Transverse colon (tissue), 4 donors: ENCODE data around the gene RNF44. TPM values are rescaled to one million over a fixed set of nuclear protein-coding genes. Genes with fewer than 3 reads are reported as not detected.

Experiments
- DNase-seq: peaks from one replicate; pipeline ENCODE4 v3.0.0-alpha.2; 2019
- H3K27ac ChIP-seq, 4 donors: fragments of 200-600 bp; sonication (generic); 2 replicates each; pipeline ENCODE4 v1.5.1; 2016 to 2018; ENCODE audit warnings: inconsistent platforms in 4 of 4
- H3K27me3 ChIP-seq: fragments of 200-600 bp; sonication (generic); 2 replicates; pipeline ENCODE4 v1.5.1; 2017; ENCODE audit warnings: inconsistent platforms
- H3K36me3 ChIP-seq, 4 donors: fragments of 200-600 bp; sonication (generic); 2 replicates each; pipeline ENCODE4 v1.5.1; 2017 to 2019; ENCODE audit warnings: inconsistent platforms in 4 of 4
- H3K4me1 ChIP-seq, 4 donors: fragments of 200-600 bp; sonication (generic); 2 replicates each; pipeline ENCODE4 v1.5.1; 2017 to 2020; ENCODE audit warnings: inconsistent platforms in 4 of 4
- H3K4me3 ChIP-seq, 4 donors: fragments of 200-600 bp; sonication (generic); 1 replicate in 1 of 4; 2 replicates in 3 of 4; pipeline versions ENCODE4 v1.5.1 to v1.6.1; 2017 to 2019; ENCODE audit warnings: inconsistent platforms in 4 of 4
- H3K9me3 ChIP-seq, 2 donors: fragments of 200-600 bp; sonication (generic); 2 replicates each; pipeline ENCODE4 v1.5.1; 2017 to 2019; ENCODE audit warnings: inconsistent platforms in 2 of 2
- CTCF ChIP-seq, 5 experiments: fragments of 200-600 bp in 3 of 5; fragments of 450-650 bp in 2 of 5; sonication (generic) in 3 of 5; IDR thresholded peaks; 1 replicate in 2 of 5; 2 replicates in 3 of 5; pipeline ENCODE4 v1.5.1; 2016 to 2017; ENCODE audit warnings: antibody characterized with exemption in 5 of 5, inconsistent platforms in 3 of 5, mild to moderate bottlenecking in 2 of 5, moderate library complexity in 1 of 5
- EP300 ChIP-seq: sonication (generic); formaldehyde crosslinking; IDR thresholded peaks from one replicate; pipeline ENCODE4 v1.6.1; 2017; ENCODE audit warnings: antibody characterized with exemption, low read depth
- POLR2A ChIP-seq: fragments of 450-650 bp; IDR thresholded peaks from one replicate; pipeline ENCODE4 v1.6.1; 2016; ENCODE audit warnings: antibody characterized with exemption, mild to moderate bottlenecking, moderate library complexity
- POLR2AphosphoS5 ChIP-seq, 3 donors: sonication (generic); formaldehyde crosslinking; IDR thresholded peaks; one replicate each; pipeline ENCODE4 v1.6.1; 2016; ENCODE audit warnings: antibody characterized with exemption in 3 of 3
- WGBS, 2 donors: methylation state at CpG; one replicate each; pipeline ENCODE4 v1.1.5; 2018; ENCODE audit warnings: low coverage in 1 of 2; 5-methylcytosine and 5-hydroxymethylcytosine counted together
- in situ Hi-C, 4 donors: fragments of 200-750 bp; cut with MboI; loops; one replicate each; pipeline versions ENCODE4 v1.15.0 to v1.15.1; 2017; ENCODE audit warnings: low sequenced_read_pairs in 3 of 4, low pct_ligation_motif_present in 1 of 4, low pct_unique_long_range_greater_than_20kb in 1 of 4
- intact Hi-C: fragments of 100-400 bp; cut with DNase I; formaldehyde crosslinking; loops from one replicate; pipeline ENCODE4 v1.15.1; 2023; ENCODE audit warnings: low total_unique reads
- total RNA-seq, 4 donors: library from RNA; depleted of rRNA; stranded (reverse); fragments of >200 nt; gene quantifications; one replicate each; pipeline ENCODE4 v1.1.0, GENCODE V29; 2016

The RNF44 gene
- total RNA-seq, 4 donors from 2014 or later: 43.8 to 65.6 (median 54.8) TPM

- TF ChIP-seq POLR2A: peak; percentile 79
- TF ChIP-seq EP300: no peak
- TF ChIP-seq POLR2AphosphoS5 (IDR thresholded peaks at IDR 0.05): peak in 2 of 3 donors; percentile 37 to 66
- in situ Hi-C loops: no loop called here
- H3K9me3 ChIP-seq: no peaks in the 10 kb centered on the region
- DNase-seq: peak; percentile 68
- 77% methylated on average over 17 of the region's 18 CpGs; no CpG with 5 or more reads in 1 of the 2 donors for WGBS, 2 donors
- no peaks in the 10 kb centered on the region for H3K27me3 ChIP-seq
- H3K4me3 ChIP-seq: peak within 1 kb of the TSS in 3 of 4 donors; percentile 8 to 34 (median 19)
- peaks cover 7 to 60% (median 53%) of the 10 kb centered on the region in 4 donors for H3K4me1 ChIP-seq
- peak within 1 kb of the TSS; percentile 85 to 97 (median 96) for H3K27ac ChIP-seq
- H3K36me3 ChIP-seq: no peaks in the 10 kb centered on the region
- intact Hi-C loops: no loop called here
Observed at GRCh38 chr5:176548967-176549444, 11.8 kb upstream of the RNF44 start, which contains the start of gene CDHR2. CDHR2 (plus strand) TSS chr5:176549342; CDS start chr5:176565353, 16,011 bp downstream.

DNA sequence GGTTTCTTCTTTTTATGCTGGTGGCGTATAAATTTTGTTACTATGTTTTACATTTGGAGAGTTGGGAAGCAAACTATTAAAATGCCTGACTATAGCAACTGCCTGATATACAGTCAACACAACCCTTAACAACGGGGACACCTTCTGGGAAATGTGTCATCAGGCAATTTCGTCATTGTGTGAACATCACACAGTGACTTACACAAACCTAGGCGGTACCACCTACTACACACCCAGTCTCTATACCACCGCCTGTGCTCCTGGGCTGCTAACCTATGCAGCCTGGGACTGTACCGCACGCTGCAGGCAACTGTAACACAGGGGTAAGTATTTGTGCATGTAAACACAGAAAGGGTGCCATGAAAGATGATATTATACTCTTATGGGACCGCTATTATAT is 10.6 kb upstream of the RNF44 start:
- peak overlapping the region; percentile 85 to 97 (median 96) for H3K27ac ChIP-seq
- H3K27me3 ChIP-seq: no peaks in the 10 kb centered on the region
- peak; percentile 86 for DNase-seq
- in situ Hi-C loops: no loop called here
- H3K4me3 ChIP-seq: no peak overlapping the region
- no peaks in the 10 kb centered on the region for H3K36me3 ChIP-seq
- intact Hi-C loops: no loop called here
- H3K9me3 ChIP-seq: no peaks in the 10 kb centered on the region
- peaks cover 7 to 56% (median 54%) of the 10 kb centered on the region in 4 donors for H3K4me1 ChIP-seq
- peak; percentile 87 for TF ChIP-seq EP300
- peak; percentile 95 for TF ChIP-seq POLR2A
- TF ChIP-seq POLR2AphosphoS5 (IDR thresholded peaks at IDR 0.05): peak; percentile 87 to 99 (median 98)
- TF ChIP-seq CTCF (IDR thresholded peaks at IDR 0.05): no peak
- WGBS, 2 donors: 42 to 48% methylated on average over 8 of the region's 8 CpGs

- DNase-seq: peak; percentile 89
- Histone ChIP-seq H3K4me3 (peak overlapping the region in 1 of 4 donors; percentile 8), H3K4me1 (peaks cover 11 to 69% (median 67%) of the 10 kb centered on the region in 4 donors), H3K27me3 (no peaks in the 10 kb centered on the region), H3K9me3 (no peaks in the 10 kb centered on the region), H3K27ac (peak overlapping the region; percentile 96 to 97 (median 97)), H3K36me3 (no peaks in the 10 kb centered on the region)
- intact Hi-C loops (no loop called here), in situ Hi-C loops (no loop called here)
- TF ChIP-seq CTCF (IDR thresholded peaks at IDR 0.05) (no peak), POLR2A (peak; percentile 92), EP300 (peak; percentile 81), POLR2AphosphoS5 (IDR thresholded peaks at IDR 0.05) (peak; percentile 63 to 97 (median 96))
- 46% methylated on average over 12 of the region's 13 CpGs; no CpG with 5 or more reads in 1 of the 2 donors for WGBS, 2 donors
Observed at GRCh38 chr5:176545737-176546509, 8.7 kb upstream of the RNF44 start.

- TF ChIP-seq CTCF (IDR thresholded peaks at IDR 0.05) (no peak), POLR2AphosphoS5 (IDR thresholded peaks at IDR 0.05) (no peak), EP300 (no peak), POLR2A (no peak)
- 90% methylated on average over 6 of the region's 6 CpGs; no CpG with 5 or more reads in 1 of the 2 donors for WGBS, 2 donors
- H3K36me3 ChIP-seq: no peaks in the 10 kb centered on the region
- H3K4me3 ChIP-seq: peak overlapping the region in 1 of 4 donors; percentile 34
- peaks cover 11 to 67% (median 64%) of the 10 kb centered on the region in 4 donors for H3K4me1 ChIP-seq
- intact Hi-C loops: no loop called here
- no peaks in the 10 kb centered on the region for H3K27me3 ChIP-seq
- no peaks in the 10 kb centered on the region for H3K9me3 ChIP-seq
- in situ Hi-C loops: no loop called here
- no peak for DNase-seq
- H3K27ac ChIP-seq: peak overlapping the region; percentile 96 to 97 (median 97)
Observed at GRCh38 chr5:176545388-176545736, 8.2 kb upstream of the RNF44 start.
